NT2/D1 (cell line): ENCODE measurements around the gene C4B.
"Not testable (repeated sequence)": the region's sequence is repeated elsewhere in the genome, so short reads cannot be mapped to it uniquely, and the experiment has no call there.

ENCODE experiments used
- DNase-seq: peaks from one replicate; pipeline ENCODE4 v3.0.0-alpha.2; 2011; ENCODE audit warnings: low read depth, low spot score
- H3K27me3 ChIP-seq: 2 replicates; pipeline ENCODE4 v1.6.0; 2011; ENCODE audit warnings: mild to moderate bottlenecking; ENCODE audit not compliant: insufficient read length, insufficient read depth
- H3K36me3 ChIP-seq: 2 replicates; pipeline ENCODE4 v1.6.1; 2011; ENCODE audit warnings: mild to moderate bottlenecking, low read length, mixed read lengths; ENCODE audit not compliant: insufficient read depth, insufficient read length
- H3K4me1 ChIP-seq: 2 replicates; pipeline ENCODE4 v1.5.1; 2011; ENCODE audit not compliant: insufficient read depth, insufficient read length
- H3K4me3 ChIP-seq: 2 replicates; pipeline ENCODE4 v1.5.1; 2011; ENCODE audit warnings: low read depth; ENCODE audit not compliant: insufficient read length
- H3K9ac ChIP-seq: 2 replicates; pipeline ENCODE4 v1.6.0; 2011; ENCODE audit warnings: low read depth; ENCODE audit not compliant: insufficient read length
- H3K9me3 ChIP-seq: 2 replicates; pipeline ENCODE4 v1.5.1; 2011; ENCODE audit warnings: mild to moderate bottlenecking, low read length; ENCODE audit not compliant: insufficient read depth

The C4B gene

DNA sequence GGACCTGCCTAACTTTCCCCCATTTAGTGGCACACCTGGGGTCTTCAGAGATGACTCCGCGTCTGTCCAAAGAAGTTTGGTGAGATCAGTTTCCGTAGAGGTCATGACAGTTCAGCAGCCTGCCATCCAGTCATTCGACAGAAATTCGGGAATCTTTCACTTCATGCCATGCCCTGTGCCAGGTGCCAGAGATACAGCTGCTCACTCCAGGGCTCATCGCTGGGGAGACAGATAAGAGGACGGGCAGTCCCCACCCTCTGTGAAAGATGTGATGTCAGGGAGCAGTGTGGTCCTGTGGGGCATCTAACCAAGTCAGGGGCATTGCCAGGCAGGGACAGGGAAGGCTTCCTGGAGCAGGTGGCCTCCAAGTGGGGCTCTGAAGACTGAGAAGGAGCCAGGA is 11.3 kb upstream of the C4B start:
- H3K9ac ChIP-seq, H3K9me3 ChIP-seq, H3K4me1 ChIP-seq, H3K27me3 ChIP-seq, H3K36me3 ChIP-seq, DNase-seq, H3K4me3 ChIP-seq: not testable (repeated sequence)

DNA sequence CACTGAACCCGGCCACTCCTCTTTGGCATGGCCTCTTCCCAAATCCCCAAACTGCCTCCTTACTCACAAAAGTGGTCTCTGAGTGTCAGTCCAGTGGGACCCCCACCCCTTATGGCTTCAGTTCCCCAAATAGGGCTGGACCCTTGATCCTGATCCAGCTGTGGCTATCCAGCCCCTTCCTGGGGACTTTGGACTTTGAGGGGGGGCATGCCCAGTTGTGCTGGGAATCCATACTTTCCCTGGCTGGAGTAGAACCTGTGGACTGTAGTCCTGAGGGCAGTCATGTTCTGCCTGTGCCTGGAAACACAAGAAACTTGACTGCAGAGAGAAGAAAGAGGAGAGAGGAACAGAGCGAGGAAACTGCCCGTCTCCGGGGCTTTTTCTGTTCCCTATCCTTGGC is 10.2 kb upstream of the C4B start:
- not testable (repeated sequence) for H3K36me3 ChIP-seq, DNase-seq, H3K27me3 ChIP-seq, H3K4me1 ChIP-seq, H3K9ac ChIP-seq, H3K9me3 ChIP-seq, H3K4me3 ChIP-seq

DNA sequence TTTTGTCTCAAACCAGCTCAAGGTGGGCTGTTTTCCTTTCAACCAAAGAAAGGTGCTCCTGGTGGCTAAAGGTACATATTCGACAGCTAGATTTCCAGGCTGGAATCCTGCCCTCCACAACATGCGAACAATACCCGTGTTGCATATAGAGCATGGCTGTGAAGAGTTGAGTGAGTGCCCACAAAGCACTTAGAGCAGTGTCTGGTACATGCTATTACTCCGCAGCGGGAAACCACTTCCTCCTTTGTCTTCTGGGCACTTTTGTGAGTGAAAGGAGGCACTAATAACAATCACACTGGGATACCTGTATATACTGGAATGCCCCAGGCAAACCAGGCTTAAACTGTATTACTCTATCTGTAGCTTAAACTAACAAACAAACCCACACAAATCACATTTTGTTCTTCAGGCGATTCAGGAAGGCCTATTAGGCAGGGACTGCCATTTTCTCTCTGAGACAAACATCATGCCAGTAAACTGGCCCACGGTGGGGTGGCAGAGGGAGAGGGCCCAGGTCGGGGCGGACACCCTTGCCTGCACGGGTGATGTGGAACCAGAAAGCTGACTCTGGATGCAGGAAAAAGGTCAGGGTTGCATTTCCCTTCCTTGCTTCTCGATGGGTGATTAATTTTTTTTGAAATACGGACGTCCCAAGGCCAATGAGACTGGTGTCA is 9.6 kb upstream of the C4B start:
- H3K9ac ChIP-seq, H3K4me3 ChIP-seq, H3K4me1 ChIP-seq, H3K36me3 ChIP-seq, H3K27me3 ChIP-seq, H3K9me3 ChIP-seq, DNase-seq: not testable (repeated sequence)

DNA sequence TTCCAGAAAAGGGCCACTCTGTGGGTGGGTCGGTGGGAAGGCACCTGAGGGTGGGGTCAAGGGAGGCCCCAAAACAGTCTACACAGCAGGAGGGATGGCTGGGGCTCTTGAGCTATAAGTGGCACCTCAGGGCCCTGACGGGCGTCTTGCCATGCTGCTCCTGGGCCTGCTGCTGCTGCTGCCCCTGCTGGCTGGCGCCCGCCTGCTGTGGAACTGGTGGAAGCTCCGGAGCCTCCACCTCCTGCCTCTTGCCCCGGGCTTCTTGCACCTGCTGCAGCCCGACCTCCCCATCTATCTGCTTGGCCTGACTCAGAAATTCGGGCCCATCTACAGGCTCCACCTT is 9.1 kb upstream of the C4B start:
- not testable (repeated sequence) for H3K4me1 ChIP-seq, H3K27me3 ChIP-seq, DNase-seq, H3K9ac ChIP-seq, H3K4me3 ChIP-seq, H3K36me3 ChIP-seq, H3K9me3 ChIP-seq

DNA sequence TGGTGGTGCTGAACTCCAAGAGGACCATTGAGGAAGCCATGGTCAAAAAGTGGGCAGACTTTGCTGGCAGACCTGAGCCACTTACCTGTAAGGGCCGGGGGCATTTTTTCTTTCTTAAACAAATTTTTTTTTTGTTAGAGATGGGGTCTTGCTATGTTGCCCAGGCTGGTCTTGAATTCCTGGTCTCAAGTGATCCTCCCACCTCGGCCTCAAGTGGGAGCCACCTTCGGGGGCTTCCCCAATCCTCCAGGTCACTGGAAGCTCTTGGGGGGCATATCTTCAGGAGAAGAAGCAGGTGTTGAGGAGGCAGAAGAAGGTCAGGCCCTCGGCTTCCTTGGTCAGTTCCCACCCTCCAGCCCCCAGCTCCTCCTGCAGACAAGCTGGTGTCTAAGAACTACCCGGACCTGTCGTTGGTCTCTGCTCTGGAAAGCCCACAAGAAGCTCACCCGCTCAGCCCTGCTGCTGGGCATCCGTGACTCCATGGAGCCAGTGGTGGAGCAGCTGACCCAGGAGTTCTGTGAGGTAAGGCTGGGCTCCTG is 8.5 kb upstream of the C4B start:
- H3K9me3 ChIP-seq, H3K4me3 ChIP-seq, H3K27me3 ChIP-seq, H3K4me1 ChIP-seq, H3K9ac ChIP-seq, H3K36me3 ChIP-seq, DNase-seq: not testable (repeated sequence)

DNA sequence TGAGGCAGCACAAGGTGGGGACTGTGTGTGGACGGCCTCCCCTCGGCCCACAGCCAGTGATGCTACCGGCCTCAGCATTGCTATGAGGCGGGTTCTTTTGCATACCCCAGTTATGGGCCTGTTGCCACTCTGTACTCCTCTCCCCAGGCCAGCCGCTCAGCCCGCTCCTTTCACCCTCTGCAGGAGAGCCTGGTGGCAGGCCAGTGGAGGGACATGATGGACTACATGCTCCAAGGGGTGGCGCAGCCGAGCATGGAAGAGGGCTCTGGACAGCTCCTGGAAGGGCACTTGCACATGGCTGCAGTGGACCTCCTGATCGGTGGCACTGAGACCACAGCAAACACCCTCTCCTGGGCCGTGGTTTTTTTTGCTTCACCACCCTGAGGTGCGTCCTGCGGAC is 7.5 kb upstream of the C4B start:
- not testable (repeated sequence) for H3K4me3 ChIP-seq, DNase-seq, H3K9me3 ChIP-seq, H3K9ac ChIP-seq, H3K4me1 ChIP-seq, H3K36me3 ChIP-seq, H3K27me3 ChIP-seq

DNA sequence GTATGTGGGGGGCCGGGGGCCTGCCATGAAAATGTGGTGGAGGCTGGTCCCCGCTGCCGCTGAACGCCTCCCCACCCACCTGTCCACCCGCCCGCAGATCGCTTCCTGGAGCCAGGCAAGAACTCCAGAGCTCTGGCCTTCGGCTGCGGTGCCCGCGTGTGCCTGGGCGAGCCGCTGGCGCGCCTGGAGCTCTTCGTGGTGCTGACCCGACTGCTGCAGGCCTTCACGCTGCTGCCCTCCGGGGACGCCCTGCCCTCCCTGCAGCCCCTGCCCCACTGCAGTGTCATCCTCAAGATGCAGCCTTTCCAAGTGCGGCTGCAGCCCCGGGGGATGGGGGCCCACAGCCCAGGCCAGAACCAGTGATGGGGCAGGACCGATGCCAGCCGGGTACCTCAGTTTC is 6.6 kb upstream of the C4B start:
- not testable (repeated sequence) for H3K4me3 ChIP-seq, H3K4me1 ChIP-seq, H3K27me3 ChIP-seq, H3K9me3 ChIP-seq, DNase-seq, H3K9ac ChIP-seq, H3K36me3 ChIP-seq

DNA sequence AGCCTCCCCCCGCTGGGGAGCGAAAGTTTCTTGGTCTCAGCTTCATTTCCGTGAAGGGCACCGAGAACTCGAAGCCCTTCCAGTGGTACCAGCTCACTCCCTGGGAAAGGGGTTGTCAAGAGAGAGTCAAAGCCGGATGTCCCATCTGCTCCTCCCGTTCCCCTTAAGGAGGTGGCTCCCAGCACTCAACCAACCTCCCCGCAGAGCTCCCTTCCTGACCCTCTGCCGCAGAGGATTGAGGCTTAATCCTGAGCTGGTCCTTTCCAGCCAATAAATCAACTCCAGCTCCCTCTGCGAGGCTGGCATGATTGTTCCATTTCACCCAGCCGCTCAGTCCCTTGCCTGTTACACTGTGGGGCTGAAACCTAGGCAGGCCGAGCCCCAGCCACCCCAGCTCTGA is 6.0 kb upstream of the C4B start:
- DNase-seq, H3K36me3 ChIP-seq, H3K9ac ChIP-seq, H3K9me3 ChIP-seq, H3K4me1 ChIP-seq, H3K4me3 ChIP-seq, H3K27me3 ChIP-seq: not testable (repeated sequence)

DNA sequence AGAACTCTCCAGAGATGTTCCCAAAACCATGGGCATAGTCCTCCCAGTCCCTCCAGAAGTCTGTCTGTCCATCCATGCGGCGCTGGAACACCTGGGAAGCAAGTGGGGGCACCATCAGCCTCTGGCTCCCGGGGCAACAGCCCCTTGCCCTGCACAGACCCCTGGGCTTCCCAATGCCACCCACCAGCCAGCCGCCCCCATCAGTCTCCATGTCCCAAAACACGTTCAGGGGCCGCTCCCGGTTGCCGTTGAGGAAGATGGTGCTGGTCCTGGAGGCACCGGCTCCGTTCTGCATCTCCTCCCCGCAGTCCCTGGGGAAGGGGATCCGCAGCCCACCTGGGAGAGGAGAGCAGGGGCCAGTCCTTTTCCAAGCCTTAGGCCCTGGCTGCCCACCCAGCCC is 5.1 kb upstream of the C4B start:
- not testable (repeated sequence) for H3K9me3 ChIP-seq, DNase-seq, H3K36me3 ChIP-seq, H3K9ac ChIP-seq, H3K27me3 ChIP-seq, H3K4me1 ChIP-seq, H3K4me3 ChIP-seq

DNA sequence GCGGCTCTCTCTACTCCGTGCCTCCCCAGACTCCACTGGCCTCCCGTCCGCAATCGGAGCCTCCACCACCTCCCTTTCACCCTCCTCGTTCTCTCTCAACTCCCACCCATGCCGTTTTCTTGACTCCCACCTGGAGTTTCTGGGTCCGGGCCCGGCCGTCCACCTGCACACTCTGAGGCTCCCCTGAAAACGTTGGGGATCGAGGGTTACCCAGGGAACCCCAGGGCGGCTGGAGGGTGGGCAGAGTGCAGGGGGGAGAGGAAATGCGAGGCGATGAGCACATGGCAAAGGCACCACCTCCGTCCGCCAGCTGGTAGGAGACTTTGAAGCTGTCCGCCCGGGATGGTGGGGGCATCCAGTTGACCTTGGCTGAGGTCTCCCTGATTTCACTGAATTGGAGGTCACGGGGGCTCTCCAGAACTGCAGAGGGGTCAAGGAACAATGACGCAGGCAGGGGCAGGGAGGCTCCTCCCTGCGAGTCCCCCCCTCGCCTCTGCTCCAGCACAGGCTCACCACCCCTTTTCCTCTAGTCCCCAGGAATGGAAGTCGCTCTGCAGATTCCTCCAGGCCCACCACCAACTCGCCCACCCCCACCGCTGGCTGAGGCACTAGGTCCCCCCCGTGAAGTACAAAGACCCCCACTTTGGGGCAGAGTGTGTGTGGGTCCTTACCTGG is 3.6 kb upstream of the C4B start:
- not testable (repeated sequence) for DNase-seq, H3K9ac ChIP-seq, H3K36me3 ChIP-seq, H3K4me3 ChIP-seq, H3K9me3 ChIP-seq, H3K4me1 ChIP-seq, H3K27me3 ChIP-seq

DNA sequence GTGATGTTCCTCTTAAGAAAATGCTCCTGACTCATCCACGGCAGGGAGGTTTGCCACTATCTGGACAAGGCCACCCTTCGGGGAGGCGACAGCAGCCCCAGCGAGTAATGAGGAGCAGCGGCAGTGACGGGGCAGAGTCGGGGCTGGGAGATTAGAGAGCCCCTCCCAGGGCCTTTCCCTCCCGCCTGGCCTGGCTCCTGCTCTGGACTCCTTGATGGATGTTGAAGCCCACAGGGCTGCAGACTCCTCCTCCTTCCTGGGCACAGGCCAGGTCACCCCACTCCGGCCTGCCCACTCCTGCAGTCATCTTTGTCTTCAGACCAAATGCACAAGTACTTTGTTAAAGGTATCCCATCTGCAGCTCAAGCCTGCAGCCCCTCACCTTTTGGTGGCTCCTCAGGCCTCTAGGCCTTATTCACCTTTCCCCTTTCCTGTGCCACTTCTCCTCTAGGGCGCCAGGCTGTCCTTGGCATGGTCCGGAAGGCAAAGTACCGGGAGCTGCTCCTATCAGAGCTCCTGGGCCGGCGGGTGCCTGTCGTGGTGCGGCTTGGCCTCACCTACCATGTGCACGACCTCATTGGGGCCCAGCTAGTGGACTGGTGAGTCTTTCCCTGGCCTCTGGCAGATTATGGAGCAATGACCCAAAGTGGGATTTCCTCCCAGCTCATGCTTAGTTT is 1.5 kb upstream of the C4B start:
- not testable (repeated sequence) for H3K9me3 ChIP-seq, H3K27me3 ChIP-seq, DNase-seq

DNA sequence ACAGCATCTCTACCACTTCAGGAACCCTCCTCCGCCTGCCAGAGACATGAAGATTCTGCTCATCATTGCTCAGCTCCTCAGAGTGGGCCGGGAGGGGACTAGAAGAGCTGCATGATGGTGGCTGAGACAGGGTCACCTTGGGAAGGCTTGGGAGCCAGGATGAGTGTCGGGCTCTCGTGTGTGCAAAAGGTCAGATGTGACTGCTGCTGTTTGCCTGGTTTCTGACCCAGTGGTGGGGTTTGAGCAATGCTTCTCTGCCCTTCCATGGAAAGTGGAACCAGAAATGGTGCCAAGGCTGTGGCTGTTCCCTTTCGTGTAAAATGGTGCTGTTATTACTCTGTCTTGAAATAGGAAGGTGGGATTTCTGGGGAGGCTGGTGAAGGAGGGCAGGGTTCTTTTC is 857 bp upstream of the C4B start:
- DNase-seq, H3K9me3 ChIP-seq, H3K4me1 ChIP-seq, H3K36me3 ChIP-seq, H3K27me3 ChIP-seq, H3K9ac ChIP-seq, H3K4me3 ChIP-seq: not testable (repeated sequence)

More for the DNA sequence above, 1.5 kb upstream of the C4B start:
- not testable (repeated sequence) for H3K4me3 ChIP-seq, H3K36me3 ChIP-seq, H3K9ac ChIP-seq, H3K4me1 ChIP-seq
